HL-60 (cell line): ENCODE data around the gene ZNF124.

ENCODE experiments used
- DNase-seq, 2 experiments: peaks; one replicate each; pipeline ENCODE4 v3.0.0-alpha.2; 2010 to 2020; ENCODE audit warnings: low read depth in 1 of 2, low spot score in 1 of 2
- H3K27ac ChIP-seq: fragments of 250-450 bp; sonication (Bioruptor Pico); replicated peaks from 2 replicates; pipeline ENCODE4 v1.5.1; 2020; ENCODE audit warnings: mild to moderate bottlenecking, moderate library complexity
- H3K27me3 ChIP-seq: fragments of 250-450 bp; sonication (Bioruptor Pico); 2 replicates; pipeline ENCODE4 v1.5.1; 2021; ENCODE audit warnings: mild to moderate bottlenecking, moderate library complexity; ENCODE audit not compliant: insufficient read depth, poor library complexity, severe bottlenecking
- H3K4me3 ChIP-seq: replicated peaks from 2 replicates; pipeline ENCODE4 v1.5.1; 2011; ENCODE audit warnings: mild to moderate bottlenecking, control low read depth, low read length; ENCODE audit not compliant: insufficient read depth
- GABPA ChIP-seq: IDR thresholded peaks from 2 replicates; pipeline ENCODE4 v1.6.1; 2012; ENCODE audit warnings: low read depth
- POLR2AphosphoS5 ChIP-seq: IDR thresholded peaks from 2 replicates; pipeline ENCODE4 v1.6.1; 2012; ENCODE audit warnings: low read depth
- REST ChIP-seq: IDR thresholded peaks from 2 replicates; pipeline ENCODE4 v1.6.1; 2012; ENCODE audit warnings: low read depth; ENCODE audit not compliant: insufficient replicate concordance
- SPI1 ChIP-seq: IDR thresholded peaks from 2 replicates; pipeline ENCODE4 v1.6.1; 2012; ENCODE audit warnings: low read depth, mild to moderate bottlenecking, borderline replicate concordance
- TF ChIP-seq, protein P1 (sequence below): IDR thresholded peaks from one replicate; pipeline ENCODE4 v1.5.1; 2011; ENCODE audit warnings: low read length, control low read depth, inconsistent platforms; ENCODE audit not compliant: insufficient read depth

The ZNF124 gene

GRCh38 chr1:247180581-247180980 lies 8.8 kb upstream of the ZNF124 start:
- no peak for DNase-seq
- Histone ChIP-seq H3K27me3 (no peaks in the 10 kb centered on the region), H3K27ac (no peak overlapping the region), H3K4me3 (no peak overlapping the region)
- no peak for TF ChIP-seq REST
- no peak for TF ChIP-seq POLR2AphosphoS5
- TF ChIP-seq, protein P1, sequence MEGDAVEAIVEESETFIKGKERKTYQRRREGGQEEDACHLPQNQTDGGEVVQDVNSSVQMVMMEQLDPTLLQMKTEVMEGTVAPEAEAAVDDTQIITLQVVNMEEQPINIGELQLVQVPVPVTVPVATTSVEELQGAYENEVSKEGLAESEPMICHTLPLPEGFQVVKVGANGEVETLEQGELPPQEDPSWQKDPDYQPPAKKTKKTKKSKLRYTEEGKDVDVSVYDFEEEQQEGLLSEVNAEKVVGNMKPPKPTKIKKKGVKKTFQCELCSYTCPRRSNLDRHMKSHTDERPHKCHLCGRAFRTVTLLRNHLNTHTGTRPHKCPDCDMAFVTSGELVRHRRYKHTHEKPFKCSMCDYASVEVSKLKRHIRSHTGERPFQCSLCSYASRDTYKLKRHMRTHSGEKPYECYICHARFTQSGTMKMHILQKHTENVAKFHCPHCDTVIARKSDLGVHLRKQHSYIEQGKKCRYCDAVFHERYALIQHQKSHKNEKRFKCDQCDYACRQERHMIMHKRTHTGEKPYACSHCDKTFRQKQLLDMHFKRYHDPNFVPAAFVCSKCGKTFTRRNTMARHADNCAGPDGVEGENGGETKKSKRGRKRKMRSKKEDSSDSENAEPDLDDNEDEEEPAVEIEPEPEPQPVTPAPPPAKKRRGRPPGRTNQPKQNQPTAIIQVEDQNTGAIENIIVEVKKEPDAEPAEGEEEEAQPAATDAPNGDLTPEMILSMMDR: no peak
- no peak for TF ChIP-seq GABPA
- no peak for TF ChIP-seq SPI1

GRCh38 chr1:247177755-247178154 lies 5.9 kb upstream of the ZNF124 start:
- no peak for DNase-seq
- no peaks in the 10 kb centered on the region for H3K27me3 ChIP-seq
- H3K27ac ChIP-seq: no peak overlapping the region
- TF ChIP-seq POLR2AphosphoS5 (no peak), GABPA (no peak), SPI1 (no peak), REST (no peak)
- TF ChIP-seq, protein P1: no peak
- H3K4me3 ChIP-seq: no peak overlapping the region

DNA sequence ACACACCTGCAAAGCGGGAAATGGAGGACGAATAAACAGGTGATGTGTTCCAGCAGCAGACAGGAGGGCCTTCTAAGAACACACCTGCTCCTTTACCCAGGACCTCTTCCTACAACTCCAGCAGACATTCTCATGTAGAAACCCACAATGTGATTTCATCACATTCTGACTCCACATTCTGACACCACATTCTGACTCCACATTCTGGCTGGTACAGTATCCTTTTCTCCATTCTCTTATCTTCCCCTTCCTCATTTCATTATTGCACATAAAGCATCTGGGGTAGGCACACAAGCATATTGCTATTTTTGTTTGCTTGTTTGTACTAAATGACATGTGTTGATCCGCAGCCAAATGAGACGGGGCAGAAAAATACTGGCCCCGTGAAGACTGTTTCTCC lies 3.6 kb upstream of the ZNF124 start:
- DNase-seq: peak in 1 of 2 experiments; percentile 68
- Histone ChIP-seq H3K27ac (no peak overlapping the region), H3K4me3 (no peak overlapping the region), H3K27me3 (no peaks in the 10 kb centered on the region)
- TF ChIP-seq, protein P1: no peak
- TF ChIP-seq SPI1 (peak; percentile 64; the same call in 1 of the 2 replicates), POLR2AphosphoS5 (peak; percentile 41; the same call in 1 of the 2 replicates)

DNA sequence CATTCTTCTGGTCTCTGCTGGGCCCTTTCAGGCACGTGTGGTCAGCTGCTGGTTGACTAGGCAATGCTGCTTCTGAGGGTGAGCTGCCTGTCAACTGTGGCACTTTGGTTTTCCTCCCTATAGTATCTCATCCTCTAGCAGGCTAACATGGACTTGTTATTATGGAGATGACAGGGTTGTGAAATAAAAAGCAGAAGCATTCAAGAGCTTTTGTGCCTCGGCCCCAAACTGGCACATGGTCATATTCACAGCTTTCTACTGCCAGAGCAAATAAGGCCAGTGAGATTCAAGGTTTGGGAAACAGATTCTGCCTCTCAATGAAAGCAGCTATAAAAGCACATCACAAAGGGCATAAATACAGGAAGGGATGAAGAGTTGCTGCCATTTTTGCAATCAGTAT lies 1.6 kb upstream of the ZNF124 start:
- H3K27ac ChIP-seq: peak overlapping the region; percentile 17
- DNase-seq: peak in 1 of 2 experiments; percentile 72
- no peak for TF ChIP-seq POLR2AphosphoS5
- H3K4me3 ChIP-seq: no peak overlapping the region
- no peaks in the 10 kb centered on the region for H3K27me3 ChIP-seq
